Measurements from ENCODE around the gene PKP2.

The PKP2 gene

DNA sequence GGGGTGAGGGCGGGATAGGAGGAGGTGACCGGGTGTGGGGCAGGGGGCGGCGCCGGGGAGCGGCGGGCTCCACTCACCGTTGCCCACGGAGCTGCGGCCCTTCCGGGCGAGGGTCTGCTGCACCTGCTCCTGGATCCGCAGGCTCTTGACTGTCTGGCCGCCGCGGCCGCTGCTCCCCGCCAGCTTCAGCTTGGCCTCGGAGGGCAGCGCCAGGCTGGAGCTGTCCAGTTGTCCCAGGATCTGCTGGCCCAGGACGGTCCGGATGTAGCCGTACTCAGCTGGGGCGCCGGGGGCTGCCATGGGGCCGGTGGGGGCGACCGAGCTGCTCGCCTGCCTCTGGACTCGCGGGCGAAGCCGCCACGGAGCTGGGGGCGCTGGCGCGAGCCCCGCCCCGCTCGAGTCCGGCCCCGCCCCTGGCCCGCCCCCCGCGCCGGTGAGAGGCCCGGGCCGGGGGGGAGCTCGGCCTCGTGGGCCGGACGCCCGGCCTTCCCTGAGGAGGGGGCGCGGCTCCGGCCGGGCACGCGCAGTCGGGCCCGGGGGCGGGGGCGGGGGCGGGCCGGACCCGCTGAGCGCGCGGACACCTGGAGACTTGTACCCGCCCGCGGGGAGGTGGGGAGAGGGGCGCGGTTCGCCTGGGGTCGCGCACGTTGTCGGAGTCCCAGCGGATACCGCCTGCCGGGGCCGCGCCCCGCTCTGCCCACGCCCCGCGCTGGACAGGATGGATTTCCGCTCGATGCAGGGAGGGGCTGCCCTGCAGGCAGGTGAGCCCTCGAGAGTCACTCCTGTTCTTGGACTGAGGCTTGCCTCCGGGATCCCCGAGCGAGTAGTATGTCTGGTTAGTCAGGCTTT is at the start of gene PKP2:
Gene PKP2 (minus strand): TSS at position 346 of the 849 bp plus-strand sequence. CDS start 46 bp downstream, at position 300.
- DNase-seq (ENCODE audit: low read depth in 2 of 2, low spot score in 1 of 2): peak in 1 of 2 donors; percentile 0

DNA sequence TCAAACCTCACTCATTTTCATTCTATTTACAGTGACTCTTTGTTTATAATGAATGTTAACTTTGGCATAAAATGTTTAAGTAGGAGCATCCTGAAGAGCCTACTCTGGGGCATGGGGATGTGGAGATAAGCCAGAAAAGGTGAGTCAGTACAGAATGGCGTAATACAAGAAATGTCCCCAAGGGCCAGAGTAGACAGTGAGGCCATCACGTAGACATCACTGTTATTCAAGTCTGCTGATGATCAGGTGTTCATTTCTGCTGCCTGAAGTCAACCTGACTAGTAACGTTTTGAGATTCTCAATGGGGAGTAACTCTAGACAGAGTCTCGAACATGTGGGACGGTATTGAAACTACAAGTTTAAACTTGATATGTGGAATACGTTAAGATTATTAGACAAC is 47.6 kb upstream of the PKP2 start:
- DNase-seq (ENCODE audit: low read depth in 2 of 2, low spot score in 1 of 2): no peak

DNA sequence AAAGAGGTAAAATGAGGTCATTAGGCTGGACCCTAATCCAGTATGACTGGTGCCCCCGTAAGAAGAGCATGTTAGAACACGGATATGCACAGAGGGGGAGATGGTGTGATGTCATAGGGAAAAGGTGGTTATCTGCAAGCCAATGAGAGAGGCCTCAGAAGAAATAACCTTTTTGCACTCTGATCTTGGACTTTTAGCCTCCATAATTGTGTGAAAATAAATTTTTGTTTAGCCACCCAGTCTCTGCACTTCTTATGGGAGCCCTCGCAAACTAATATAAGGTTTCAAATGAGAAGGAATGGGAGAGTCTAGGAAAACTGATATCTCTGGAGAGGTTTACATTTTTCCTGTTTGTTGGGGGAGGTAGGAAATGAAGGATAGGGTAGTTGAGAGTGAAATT is 43.2 kb upstream of the PKP2 start:
- DNase-seq (ENCODE audit: low read depth in 2 of 2, low spot score in 1 of 2): no peak

DNA sequence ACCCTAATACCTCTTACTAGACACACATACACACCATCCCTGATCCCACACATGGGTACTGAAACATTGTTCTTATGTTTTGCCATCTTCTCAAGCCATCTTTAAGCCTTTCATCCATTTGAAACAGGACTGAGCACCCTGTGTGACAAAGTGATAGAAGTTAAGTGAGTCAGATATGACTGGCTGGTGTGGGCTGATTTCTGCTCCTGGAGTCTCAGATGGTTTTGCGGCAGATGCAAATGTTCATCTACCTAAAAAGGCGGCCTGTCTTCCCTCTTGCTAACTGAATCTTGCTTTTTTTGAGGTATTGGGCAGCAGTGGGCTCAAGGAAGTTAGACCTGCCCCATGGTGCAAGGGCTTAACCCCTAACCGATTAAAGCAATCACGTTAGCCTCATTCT is 30.4 kb upstream of the PKP2 start:
- no peak for DNase-seq (ENCODE audit: low read depth in 2 of 2, low spot score in 1 of 2)

DNA sequence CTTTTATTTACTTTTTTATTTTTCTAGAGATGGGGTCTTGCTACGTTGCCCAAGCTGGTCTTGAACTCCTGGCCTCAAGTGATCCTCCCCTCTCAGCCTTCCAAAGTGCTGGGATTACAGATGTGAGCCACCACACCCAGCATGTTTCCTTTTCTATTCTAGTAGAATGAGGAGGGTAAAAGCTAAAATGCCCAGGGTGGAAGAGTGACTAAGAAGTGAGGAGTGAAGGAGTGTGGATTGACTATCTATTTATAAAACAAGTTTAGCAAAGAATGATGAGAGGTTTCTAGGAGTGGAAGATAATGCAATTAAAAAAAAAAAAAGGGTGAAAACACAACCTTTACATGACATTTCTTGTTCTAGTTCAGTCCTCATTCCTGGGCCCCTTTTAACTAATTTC is 29.8 kb upstream of the PKP2 start:
- no peak for DNase-seq (ENCODE audit: low read depth in 2 of 2, low spot score in 1 of 2)

DNA sequence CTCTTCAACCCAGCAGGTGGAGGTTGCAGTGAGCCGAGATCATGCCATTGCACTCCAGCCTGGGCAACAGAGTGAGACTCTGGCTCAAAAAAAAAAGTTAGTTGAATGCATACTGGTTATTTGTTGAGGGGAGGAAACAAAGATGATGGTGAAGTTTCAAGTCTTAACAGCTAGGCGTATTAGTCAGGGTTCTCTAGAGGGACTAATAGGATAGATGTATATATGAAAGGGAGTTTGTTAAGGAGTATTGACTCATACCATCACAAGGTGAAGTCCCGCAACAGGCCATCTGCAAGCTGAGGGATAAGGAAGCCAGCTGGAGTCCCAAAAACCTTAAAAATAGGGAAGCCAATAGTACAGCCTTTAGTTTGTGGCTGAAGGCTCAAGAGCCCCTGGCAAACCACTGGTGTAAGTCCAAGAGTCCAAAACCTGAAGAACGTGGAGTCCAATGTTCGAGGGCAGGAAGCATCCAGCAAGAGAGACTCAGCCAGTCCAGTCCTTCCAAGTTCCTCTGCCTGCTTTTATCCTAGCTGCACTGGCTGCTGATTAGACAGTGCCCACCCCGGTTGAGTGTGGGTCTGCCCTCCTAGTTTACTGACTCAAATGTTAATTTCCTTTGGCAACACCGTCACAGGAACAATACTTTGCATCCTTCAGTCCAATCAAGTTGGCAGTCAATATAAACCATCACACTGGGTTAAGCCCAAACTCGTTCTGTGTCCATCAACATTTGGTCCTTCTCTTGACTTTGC is 26.1 kb upstream of the PKP2 start:
- no peak for DNase-seq (ENCODE audit: low read depth in 2 of 2, low spot score in 1 of 2)

DNA sequence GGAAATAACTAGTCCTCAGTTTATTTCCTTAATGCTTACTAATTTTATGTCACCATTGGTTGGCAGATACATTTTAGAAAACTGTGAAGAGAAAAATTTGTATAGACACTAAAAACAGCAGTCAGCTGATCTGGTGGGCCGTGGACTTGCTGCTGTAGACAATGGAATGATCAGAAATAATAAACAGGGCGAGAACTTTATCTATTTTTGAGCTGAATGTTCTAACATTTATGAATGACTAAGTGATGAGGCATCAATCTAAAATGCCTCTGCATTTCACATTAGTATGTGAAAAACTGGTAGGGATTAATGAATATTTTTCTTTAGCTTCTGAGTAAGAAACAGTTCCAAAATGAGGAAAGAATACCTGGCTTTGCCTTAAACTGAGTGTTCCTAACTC is 24.8 kb upstream of the PKP2 start:
- DNase-seq (ENCODE audit: low read depth in 2 of 2, low spot score in 1 of 2): no peak

DNA sequence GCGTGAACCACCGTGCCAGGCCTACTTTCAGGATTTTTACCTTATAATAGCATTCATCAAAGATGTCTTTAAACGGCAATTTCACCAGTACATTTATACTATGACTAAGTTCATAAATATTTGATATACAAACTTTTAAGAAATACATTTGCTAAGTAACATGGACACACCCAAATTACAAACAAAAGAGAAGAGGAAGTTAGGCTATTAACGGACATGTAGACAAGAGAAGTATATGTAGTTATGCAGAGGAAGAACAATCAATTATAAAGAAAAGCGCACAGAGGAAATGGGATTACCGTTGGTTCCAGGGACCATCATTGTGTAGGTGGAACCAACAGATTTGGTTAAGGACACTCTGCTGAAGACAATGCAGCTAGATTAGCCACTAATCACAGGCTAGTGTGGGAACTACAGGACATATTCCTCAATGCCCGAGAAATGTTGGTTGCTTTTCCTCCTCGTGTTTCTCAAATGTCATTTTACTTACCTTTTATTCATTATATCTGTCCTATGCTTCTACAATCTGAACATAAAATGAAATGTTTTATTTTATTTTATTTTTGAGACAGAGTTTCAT is 24.0 kb upstream of the PKP2 start:
- DNase-seq (ENCODE audit: low read depth in 2 of 2, low spot score in 1 of 2): no peak

DNA sequence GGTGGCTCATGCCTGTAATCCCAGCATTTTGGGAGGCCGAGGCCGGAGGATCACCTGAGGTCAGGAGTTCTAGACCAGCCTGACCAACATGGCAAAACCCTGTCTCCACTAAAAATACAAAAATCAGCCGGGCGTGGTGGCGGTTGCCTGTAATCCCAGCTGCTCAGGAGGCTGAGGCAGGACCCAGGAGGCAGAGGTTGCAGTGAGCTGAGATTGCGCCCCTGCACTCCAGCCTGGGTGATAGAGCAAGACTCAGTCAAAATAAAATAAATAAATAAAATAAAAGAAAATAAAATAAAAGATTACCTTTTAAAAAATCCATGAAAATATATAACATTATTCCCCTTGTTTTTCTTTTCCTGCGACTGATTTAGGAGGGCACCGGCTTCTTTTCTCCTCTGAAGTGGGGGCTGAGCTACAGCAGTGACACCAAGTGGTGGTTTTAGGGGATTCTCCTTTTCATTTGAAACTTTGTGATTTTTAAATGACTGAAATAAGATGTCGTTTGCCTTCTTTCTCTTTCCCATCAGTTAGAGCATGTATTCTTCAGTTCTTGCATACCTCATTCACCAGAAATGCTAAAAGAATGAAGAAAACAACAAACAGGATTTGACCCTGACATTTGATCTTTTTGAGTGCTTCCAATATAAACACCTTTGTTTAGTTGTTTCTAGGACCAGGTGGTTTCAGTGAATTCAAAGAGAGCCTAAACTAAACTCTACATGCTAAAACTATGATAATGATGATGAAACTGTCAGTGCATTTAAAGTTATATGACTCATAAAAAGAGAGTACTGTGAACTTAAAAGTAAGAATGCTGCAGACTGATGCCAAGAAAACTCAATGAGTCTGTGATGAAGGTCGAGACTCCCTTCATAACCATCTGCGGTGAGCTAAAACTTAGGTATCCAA is 22.6 kb upstream of the PKP2 start:
- DNase-seq (ENCODE audit: low read depth in 2 of 2, low spot score in 1 of 2): no peak

DNA sequence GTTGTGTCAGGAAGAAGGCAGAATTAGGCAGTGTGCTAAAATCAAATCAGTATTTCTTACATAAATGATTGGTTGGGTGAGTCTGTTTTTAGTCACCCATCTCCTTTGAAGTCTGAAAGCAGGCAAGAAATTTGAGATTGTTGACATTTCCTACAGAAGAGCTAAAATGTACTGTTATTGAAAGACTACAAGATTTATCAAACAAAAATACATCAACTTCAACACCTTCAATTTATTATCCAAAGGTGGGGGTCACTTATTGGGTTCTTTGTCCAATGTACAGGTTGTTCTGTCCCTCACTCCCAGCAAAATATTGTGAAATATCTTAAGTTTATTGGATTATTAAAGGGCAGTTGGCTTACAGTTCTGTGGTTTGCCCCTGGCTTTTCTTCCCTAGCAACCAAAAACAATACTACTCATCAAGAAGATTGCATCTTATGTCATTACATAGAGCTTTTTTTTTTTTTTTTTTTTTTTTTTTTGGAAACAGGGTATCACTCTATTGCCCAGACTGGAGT is 20.6 kb upstream of the PKP2 start:
- DNase-seq (ENCODE audit: low read depth in 2 of 2, low spot score in 1 of 2): no peak

DNA sequence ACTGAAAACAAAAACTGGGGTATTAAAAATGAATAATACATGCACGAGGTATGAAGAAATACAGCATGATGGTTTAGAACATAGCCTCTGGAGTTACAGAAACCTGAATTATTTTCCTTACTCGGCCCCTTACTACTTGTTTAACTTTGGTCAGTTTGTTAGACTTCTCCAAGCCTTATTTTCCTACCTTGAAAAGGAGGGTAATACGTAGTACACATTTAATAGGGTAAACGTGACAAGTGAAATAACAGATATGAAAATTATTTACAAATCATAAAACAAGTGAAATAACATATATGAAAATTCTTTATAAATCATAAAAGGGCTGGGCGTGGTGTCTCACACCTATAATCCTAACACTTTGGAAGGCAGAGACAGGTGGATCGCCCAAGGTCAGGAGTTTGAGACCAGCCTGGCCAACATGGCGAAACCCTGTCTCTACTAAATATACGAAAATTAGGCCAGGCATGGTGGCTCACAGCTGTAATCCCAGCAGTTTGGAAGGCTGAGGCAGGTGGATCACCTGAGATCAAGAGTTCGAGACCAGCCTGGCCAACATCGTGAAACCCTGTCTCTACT is 11.4 kb upstream of the PKP2 start:
- DNase-seq (ENCODE audit: low read depth in 2 of 2, low spot score in 1 of 2): no peak

DNA sequence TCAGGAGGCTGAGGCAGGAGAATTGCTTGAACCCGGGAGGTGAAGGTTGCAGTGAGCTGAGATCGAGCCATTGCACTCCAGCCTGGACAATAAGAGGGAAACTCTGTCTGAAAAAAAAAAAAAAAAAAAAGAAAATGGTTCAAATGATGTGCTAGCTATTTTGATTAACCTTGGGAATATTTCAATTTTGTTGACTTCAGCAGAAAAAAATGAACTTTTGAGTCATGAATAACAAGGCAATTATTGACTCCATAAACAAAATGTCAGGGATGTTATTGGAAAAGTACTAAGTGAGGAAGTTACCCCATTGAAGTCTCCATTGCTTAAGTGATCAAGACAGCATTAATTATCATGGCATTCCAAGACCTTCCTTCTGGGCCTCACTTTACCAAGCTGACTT is 10.6 kb upstream of the PKP2 start:
- DNase-seq (ENCODE audit: low read depth in 2 of 2, low spot score in 1 of 2): no peak

DNA sequence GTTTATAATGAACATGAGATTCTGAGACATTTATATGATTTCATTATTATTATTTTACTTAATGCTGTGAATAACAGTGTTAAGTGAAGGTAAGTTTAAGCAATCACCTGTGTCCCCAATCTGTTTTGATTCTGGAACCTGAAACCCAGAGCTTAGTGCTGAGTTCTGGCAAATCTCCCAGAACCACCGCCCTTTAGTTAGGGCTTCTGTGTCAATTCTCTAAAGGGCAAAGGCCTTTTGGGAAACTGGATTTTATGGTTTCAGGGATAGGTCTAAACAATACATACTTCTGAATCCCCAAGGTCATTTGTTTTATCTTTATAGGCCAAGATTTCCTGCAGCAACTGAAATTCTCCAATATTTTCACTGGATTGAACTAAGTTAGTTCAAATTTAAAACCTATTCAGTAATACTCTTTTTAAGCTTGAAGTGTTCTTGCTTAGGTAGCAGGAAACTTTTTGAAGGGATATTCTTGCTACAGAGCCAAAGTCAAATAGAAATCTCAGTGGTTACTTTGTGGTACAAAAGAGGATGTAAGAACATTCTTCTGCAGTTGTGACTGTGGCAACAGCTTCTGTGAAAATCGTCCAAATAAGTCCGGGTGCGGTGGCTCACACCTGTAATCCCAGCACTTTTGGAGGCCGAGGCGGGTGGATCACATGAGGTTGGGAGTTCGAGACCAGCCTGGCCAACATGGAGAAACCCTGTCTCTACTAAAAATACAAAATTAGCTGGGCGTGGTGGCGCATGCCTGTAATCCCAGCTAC is 10.0 kb upstream of the PKP2 start:
- no peak for DNase-seq (ENCODE audit: low read depth in 2 of 2, low spot score in 1 of 2)

DNA sequence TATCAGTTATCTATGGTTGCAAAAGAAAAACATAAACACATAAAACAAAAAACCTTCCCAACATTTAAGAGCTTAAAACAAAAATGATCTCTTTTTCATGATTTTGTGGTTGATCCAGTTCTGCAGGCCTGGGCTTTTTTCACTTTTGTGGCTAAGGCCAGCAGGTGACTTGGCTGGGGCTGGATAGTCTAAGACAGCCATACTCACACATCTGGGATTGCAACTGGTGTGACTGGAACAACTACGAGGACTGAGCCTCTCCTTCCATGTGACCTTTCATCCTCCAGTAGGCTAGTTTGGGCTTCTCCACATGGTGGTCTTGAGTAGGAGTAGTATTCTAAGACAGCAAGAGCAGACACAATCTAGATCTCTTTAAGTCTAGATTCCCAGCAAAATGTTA is 7.2 kb upstream of the PKP2 start:
- no peak for DNase-seq (ENCODE audit: low read depth in 2 of 2, low spot score in 1 of 2)

DNA sequence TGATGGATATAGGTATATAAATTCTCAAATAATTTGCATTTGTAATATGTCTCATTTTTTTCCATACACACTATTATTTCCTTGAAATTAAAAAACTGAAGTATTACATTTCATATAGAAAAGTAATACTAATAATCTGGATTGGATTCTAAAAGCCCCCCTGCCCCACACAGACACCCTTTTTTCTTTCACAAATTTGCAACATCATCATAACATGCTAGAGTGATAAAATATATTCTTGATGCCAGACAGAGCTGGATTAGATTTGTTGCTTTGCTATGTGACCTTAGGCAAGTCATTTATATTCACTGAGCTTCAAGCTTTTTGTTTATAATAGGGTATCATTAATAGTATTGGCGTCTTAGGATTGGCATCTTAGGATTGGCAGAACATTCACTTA is 6.7 kb upstream of the PKP2 start:
- DNase-seq (ENCODE audit: low read depth in 2 of 2, low spot score in 1 of 2): no peak

DNA sequence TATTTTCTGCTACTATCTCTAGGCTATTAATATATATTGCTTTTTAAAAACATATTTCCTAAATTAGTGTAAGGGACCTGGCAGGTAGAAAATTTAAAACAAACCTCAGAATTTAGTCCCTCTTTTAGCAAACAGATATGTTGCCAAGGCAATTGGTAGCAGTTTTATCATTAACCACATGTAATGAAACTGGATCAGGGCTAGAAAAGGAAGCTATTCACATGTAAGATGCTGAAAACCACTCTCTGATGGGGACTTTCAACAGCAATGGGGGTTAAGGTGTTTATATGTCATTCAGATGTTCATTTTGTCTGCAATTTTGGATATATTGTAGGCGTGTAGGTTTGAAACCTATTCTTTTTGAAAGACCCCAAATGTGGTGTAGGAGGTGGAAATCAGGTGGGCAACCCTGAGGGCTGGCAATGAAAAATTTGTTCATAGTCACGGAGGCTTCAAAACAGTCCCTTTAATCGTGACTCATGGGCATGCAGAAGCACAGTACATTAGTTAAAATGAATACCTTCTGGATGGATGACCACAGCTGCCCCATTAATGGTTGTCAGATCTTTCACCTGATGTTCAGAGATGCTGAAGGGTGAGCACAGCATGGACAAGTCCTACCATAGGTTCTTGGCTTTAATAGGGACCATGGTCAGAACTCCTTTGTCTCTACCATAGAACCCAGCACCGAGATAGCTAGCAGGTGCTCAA is 5.9 kb upstream of the PKP2 start:
- DNase-seq (ENCODE audit: low read depth in 2 of 2, low spot score in 1 of 2): no peak

DNA sequence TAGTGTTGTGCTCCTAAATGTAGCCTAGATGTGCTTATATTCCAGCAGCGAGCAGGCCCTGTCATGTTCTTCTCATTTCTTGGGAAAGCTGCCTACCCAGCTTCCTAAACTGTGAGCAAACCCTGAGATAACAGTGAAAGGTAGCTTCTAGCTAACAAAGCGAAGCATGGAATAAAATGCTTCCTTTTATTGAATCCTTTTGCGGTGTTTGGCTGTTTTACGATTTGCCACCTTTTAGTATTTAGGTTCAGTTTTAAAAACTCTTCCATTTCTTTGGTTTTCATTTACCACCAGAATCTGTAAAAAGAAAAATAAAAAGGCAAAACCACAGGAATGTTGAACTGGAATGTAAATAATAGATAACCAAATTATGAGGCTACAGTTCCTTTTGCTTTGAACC is 5.0 kb upstream of the PKP2 start:
- no peak for DNase-seq (ENCODE audit: low read depth in 2 of 2, low spot score in 1 of 2)

DNA sequence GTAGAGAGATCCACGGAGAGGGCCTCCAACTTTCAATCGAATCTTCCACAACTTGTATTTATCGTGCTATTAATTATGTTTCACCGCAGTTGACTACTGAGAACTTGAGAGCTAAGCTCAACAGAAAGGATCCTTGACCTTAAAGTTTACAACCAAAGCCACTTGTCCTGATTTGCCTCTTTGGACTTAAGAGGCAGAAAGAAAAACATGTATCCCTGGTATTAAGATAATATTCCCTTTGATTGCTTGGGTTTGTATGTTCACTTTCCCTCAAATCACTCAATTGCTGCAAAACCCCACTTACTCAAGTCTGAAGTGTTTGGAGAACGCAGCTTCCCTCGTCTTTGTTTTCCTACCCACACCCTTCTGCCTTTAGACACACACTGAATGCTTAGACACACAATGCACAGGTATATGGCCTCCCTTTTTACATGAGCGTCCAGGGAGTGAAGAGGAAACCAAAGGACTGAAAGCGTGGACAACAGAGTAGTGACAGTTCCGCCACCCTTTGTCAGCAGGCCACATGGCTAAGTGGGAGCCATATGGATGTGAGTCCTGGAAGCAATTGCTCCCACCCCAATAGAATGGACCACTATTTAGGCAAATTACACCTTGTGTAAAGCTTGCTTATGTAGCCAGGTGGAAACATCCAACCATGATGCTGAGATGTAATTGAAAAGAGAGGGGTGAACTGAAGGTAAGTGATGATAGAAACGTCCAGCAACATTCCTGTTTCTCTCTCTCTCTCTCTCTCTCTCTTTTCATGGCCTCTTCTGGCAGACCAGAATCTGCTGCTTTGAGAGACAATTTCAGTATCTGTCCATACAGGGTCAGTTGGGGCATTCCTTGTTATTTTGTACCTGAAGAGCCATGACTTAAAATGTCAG is 1.4 kb upstream of the PKP2 start:
- DNase-seq (ENCODE audit: low read depth in 2 of 2, low spot score in 1 of 2): no peak

All from stimulated activated CD8-positive, alpha-beta memory T cell treated with anti-CD3 and anti-CD28 coated beads, Interleukin-4, amount 100 ng/mL, for 4 hours (primary cell).